Neural progenitor cell (in vitro differentiated cells): ENCODE results near the gene PSMD11.

ENCODE experiments used
- CTCF ChIP-seq: fragments of 200-600 bp; sonication (generic); IDR thresholded peaks from 2 replicates; pipeline ENCODE4 v1.5.1; 2017; ENCODE audit warnings: antibody characterized with exemption, mild to moderate bottlenecking
- EZH2 ChIP-seq: fragments of 200-600 bp; sonication (generic); IDR thresholded peaks from 2 replicates; pipeline ENCODE4 v1.6.1; 2017; ENCODE audit warnings: antibody characterized with exemption, mild to moderate bottlenecking, moderate library complexity
- EZH2phosphoT487 ChIP-seq: fragments of 200-600 bp; sonication (generic); IDR thresholded peaks from 2 replicates; pipeline ENCODE4 v1.6.1; 2017; ENCODE audit warnings: antibody characterized with exemption

DNA sequence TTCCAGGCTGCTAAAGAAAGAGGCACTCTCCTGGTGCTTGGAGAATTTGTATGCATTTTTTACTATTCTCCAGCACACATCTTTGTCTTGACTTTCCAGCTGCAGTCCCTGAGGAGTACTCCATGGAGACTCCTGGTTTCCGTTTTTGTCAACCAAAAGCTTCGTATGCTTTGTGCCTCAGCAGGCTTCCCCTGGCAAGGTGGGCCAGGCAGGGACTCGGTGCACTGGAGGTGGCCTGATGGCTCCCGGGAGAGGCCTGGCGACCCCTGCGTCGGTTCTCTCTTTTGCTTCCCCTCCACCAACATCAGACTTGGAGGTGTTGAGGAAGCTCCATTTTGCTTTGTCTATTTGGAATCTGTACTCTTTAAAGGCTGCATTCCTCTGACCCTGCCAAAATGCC lies 66.2 kb downstream of the PSMD11 start:
- TF ChIP-seq EZH2 = no peak
- no peak for TF ChIP-seq CTCF
- TF ChIP-seq EZH2phosphoT487 = no peak
